ENCODE results near the gene S100A2.
"Not testable (repeated sequence)": the region's sequence is repeated elsewhere in the genome, so short reads cannot be mapped to it uniquely, and the experiment has no call there.

Gene S100A2

DNA sequence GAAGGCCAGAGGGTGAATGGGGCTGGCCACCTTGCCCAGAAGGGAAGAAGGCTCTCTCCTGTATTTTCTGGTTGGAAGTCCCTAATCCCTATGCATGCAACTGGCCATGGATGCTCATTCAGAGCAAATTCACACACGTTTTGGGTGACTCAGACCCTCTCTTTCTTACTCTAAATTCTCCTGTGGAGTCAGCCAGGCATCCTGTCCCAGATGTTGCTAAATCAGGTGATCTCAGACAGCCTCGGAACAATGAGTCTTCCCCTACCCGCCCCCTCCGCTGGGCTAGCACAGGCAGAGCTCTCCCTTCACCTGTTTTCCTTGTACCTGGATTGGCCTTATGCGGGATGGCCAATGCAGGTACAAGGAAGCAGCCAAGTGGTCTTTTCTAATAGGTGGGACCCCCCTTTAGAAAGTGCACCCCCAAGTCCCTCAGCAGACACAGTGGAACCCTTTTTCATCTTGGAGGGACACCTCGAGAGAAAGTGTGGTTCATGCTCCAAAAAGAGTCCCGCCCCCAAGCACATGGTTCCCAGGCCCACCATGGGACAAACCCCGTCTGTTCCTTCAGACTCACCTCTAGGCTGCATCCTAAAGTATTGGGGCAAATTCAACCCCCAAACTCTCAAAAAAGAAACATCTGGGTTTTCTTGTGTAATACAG lies 38.5 kb downstream of the S100A2 start:
- DNase-seq, result no peak

DNA sequence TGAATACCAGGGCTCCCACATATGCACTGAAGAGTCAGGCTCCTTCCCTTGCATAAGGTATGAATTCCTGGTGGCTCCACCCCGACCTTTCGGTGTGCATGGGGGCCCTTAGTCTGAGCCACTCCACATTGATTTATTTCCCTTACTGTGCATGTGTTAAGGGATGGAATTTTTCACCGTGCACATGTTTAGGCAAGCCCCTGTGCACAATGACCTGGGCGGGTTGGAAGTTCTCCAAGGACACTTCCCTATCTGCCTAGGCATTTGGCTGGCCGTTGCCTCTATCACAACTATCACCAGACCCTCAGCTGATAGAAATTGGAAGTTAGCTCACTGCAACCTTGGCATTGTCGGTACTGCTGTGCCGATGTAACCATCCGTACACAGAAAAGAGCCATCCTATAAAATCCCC lies 39.5 kb downstream of the S100A2 start:
- peak in 1 of 2 donors; percentile 66 for DNase-seq

DNA sequence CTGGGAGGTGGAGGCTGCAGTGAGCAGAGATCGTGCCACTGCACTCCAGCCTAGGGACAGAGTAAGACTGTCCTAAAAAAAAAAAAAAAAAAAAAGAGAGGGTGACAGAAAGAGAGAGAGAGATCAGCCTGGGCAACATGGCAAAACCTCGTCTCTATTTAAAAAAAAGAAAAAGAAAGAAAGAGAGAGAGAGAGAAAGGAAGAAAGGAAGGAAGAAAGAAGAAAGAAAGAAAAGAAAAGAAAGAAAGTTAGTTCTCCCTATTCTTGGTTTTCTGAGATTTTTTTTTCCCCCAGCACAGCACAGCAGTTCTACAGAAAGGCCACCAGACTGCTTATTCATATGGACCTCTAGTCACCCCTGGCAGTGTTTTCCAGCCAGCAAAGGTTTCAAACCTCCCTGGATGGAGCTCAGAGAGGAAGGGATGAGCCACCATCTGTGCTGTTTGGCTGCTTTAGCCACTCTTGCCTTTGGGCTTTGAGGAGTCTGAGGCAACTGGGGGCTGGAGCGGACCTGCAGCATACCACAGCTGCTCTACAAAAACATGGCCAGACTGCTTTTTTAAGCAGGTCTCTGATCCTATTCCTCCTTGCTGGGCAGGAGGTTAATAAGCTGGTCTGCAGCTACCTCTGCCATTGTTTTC lies 40.4 kb downstream of the S100A2 start:
- DNase-seq, result no peak

DNA sequence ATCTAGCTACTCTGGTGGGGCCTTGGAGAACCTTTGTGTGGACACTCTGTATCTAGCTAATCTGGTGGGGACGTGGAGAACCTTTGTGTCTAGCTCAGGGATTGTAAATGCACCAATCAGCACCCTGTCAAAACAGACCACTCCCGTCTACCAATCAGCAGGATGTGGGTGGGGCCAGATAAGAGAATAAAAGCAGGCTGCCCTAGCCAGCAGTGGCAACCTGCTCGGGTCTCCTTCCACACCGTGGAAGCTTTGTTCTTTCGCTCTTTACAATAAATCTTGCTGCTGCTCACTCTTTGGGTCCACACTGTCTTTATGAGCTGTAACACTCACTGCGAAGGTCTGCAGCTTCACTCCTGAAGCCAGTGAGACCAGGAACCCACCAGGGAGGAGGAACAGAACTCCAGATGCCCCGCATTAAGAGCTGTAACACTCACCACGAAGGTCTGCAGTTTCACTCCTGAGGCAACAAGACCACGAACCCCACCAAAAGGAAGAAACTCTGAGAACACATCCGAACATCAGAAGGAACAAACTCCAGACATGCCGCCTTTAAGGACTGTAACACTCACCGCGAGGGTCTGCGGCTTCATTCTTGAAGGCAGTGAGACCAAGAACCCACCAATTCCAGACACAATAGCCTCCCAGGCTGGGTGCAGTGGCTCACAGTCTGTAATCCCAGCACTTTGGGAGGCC lies 43.1 kb downstream of the S100A2 start:
- DNase-seq, result not testable (repeated sequence)

DNA sequence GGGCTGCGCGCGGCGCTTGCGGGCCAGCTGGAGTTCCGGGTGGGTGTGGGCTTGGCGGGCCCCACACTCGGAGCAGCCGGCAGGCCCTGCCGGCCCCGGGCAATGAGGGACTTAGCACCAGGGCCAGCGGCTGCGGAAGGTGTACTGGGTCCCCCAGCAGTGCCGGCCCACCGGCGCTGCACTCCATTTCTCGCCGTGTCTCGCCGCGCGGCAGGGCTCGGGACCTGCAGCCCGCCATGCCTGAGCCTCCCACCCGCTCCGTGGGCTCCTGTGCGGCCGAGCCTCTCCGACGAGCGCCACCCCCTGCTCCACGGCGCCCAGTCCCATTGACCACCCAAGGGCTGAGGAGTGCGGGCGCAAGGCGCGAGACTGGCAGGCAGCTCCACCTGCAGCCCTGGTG lies 43.8 kb downstream of the S100A2 start:
- not testable (repeated sequence) for DNase-seq

DNA sequence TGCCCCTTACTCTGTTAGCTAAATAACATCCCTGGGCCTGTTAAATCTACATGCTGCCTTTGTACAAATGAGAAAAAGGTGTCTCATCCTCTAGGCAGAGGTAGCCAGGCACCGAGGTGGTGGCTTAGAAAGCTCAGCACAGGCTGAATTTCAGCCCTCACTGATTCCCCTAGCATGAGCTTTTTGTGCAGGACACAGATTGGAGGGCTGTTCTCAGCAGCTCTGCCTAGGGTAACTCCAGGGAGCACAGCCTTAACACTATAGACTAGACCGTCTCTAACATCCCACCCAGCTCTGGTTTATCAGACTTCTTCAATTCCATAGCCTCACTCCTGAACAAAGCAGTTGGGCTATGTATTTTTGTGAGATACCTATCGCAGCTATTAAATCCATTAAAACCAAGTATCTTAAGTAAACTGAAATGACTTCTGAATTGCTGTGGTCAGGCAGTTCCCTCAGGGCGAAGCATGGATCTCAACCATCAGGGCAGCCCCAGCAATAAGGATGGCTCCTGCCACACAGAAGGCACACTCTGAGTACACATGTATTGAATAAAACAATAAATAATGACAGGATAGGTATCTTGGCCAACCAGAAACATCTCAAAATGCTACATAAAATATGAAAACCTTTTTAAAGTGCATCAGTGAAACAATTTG lies 44.7 kb downstream of the S100A2 start:
- DNase-seq, result no peak

DNA sequence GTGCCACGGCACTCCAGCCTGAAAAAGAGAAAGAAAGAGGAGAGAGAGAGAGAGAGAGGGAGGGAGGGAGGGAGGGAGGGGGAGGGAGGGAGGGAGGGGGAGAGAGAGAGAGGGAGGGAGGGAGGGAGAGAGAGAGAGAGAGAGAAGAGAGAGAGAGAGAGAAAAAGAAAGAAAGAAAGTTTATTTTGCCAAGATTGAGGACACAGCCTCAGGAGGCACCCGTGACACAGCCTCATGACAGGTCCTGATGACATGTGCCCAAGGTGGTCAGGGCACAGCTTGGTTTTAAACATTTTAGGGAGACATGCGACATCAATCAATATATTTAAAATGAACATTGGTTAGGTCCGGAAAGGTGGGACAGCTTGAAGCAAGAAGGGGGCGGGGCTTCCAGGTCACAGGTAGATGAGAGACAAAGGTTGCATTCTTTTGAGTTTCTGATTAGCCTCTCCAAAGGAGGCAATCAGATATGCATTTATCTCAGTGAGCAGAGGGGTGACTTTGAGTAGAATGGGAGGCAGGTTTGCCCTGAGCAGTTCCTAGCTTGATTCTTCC lies 45.4 kb downstream of the S100A2 start:
- DNase-seq, result not testable (repeated sequence)

DNA sequence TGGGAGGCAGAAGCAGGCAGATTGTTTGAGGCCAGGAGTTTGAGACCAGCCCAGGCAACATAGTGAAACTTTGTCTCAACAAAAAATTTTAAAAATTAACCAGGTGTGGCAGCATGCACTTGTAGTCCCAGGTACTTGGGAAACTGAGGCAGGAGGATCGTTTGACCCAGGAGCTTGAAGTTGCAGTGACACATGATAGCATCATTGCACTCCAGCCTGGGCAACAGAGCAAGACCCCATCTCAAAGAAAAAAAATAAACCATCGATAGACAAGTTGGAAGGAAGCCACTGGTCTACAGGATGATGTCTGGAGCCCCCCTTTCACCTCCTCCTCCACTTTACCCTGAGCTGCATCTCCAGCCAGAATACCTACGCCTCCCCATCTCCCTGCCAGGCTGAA lies 46.4 kb downstream of the S100A2 start:
- no peak for DNase-seq

DNA sequence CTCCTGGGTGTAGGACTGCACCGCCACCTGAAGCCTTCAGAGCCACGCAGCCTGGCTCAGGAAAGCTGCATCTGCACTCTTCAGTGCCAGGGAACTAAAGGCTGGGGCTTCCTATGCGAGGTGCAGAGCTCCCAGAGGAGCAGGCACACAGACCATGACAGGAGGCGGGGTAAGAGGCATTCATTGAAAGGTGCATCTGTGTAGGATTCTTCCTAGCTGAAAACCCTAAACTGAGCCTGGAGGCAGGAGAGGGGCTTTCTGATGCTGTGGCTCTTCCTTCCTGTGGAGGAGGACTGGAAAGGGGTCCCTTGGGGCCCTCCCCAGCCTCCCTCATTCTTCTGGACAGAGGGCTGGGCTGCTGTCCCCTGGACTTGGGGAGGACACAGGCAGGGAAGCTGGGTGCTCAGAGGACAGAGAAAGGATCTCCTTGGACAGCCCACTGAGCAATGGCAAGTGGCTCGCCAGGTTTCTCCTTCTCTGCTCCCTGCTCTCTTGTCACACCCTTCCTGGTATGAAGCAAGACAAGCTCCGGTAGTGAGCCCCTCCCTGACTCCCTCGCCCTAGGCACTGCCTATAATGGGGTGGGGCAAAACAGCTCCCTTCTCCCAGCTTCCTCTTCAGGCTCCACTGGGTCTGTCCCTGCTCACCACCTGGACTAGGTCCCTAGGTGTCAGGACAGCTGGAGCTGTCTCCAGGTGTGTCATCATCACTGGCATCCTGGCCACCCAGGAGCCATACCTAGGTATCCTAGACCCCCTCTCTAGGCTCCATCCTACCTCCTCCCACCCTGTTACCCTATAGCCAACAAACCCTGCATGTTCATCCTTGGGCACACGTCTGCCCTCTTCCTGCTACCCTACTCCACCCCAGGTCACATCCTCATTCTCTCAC lies 49.9 kb downstream of the S100A2 start:
- no peak for DNase-seq

DNA sequence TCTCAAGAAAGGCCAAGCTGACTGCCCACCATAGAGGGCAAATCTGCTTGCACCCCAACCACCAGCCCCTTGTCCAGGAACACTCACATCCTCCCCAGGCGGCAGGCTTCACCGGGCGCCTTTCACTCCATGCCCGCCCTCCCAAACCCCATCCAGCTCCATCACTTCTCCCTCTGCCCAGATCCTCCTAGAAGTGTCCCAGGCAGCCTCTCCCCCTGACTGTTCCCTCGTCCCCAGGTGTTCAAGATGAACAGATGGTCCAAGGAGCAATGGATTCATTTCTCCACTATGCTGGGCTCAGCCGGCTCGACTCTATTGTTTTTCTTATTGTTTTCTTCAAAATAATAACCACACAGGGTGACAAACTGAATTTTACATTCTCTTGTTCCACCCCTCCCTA lies 52.0 kb downstream of the S100A2 start:
- DNase-seq, result no peak

DNA sequence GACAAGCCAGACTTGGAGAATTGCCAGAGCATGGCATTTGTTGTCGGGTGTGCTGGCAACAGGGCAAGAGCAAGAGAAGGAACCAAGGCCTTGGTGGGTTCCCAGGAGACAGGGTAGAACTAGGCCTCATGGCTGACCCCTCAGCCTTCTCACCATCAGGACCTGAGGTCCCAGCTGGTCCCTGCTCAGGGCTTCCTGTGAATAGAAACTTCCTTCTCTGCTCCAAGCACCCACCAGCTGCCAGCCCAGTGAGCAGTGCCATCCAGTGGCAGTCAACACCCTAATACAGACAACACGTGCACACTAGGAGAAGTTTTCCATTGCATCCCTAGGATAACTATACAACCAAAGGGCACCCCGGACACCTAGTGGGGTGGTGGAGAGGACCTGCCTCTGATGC lies 52.6 kb downstream of the S100A2 start:
- no peak for DNase-seq
